ENCODE measurements around the gene DLEC1.

The DLEC1 gene

DNA sequence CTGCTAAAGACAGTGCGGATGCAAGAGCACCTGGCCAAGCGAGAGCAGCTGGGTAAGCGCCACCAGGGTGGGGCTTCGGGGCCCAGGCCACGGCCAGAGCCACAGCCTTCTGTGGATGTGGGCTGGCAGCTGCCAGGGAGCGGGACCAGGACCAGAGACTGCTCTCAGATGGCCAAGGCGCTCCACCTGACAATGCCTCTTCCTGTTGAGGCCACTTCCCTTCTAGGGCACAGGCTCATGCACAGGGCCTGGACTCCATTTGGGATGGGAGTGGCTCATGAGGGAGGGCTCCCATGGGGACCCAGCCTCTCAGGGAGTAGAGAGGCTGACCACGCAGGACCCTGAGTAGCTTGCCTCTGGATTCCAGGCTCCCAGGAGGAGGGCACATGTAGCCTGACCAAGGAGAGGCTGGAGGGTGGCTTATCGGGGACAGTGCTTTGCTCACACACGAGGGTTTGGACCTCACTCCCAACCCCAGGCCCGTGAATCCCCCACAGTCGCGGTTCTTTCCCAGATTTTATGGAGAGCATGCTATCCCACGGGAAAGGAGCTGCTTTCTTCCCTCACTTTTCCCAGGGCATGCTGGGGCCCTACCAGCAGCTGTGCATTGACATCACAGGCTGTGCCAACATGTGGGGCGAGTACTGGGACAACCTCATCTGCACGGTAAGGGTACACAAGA lies 72.8 kb downstream of the DLEC1 start:
- in situ Hi-C loops (cut with HindIII; ENCODE audit: low pct_ligation_motif_present, low sequenced_read_pairs), result no loop called here
- DNase-seq, result no peak
- TF ChIP-seq, protein P1, sequence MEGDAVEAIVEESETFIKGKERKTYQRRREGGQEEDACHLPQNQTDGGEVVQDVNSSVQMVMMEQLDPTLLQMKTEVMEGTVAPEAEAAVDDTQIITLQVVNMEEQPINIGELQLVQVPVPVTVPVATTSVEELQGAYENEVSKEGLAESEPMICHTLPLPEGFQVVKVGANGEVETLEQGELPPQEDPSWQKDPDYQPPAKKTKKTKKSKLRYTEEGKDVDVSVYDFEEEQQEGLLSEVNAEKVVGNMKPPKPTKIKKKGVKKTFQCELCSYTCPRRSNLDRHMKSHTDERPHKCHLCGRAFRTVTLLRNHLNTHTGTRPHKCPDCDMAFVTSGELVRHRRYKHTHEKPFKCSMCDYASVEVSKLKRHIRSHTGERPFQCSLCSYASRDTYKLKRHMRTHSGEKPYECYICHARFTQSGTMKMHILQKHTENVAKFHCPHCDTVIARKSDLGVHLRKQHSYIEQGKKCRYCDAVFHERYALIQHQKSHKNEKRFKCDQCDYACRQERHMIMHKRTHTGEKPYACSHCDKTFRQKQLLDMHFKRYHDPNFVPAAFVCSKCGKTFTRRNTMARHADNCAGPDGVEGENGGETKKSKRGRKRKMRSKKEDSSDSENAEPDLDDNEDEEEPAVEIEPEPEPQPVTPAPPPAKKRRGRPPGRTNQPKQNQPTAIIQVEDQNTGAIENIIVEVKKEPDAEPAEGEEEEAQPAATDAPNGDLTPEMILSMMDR (IDR thresholded peaks at IDR 0.05; ENCODE audit: low read depth, low read length, missing control alignments), result no peak
- Histone ChIP-seq H3K4me3 (ENCODE audit: low read depth, low read length) (no peak overlapping the region), H3K36me3 (replicated peaks) (no peaks in the 10 kb centered on the region), H3K27ac (no peak overlapping the region), H3K27me3 (replicated peaks) (no peaks in the 10 kb centered on the region)

DNA sequence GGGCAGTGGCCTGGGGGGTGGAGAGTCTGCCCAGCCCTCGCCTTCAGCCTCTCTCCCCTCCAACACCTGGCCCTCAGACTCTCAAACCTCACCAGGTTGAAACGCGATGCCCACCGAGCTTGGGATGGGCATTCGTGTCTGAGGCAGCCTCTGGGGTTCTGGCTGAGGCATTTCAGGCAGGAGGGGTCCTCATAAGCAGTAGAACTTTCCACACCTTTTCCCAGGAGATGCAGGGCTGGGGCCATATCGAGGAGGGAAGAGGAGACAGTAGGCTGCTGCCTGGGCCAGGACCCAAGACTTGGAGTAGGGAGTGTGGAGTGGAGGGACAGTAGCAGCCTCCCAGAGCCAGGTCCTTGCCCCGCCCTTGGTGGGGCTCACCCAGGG lies 73.4 kb downstream of the DLEC1 start:
- TF ChIP-seq, protein P1 (IDR thresholded peaks at IDR 0.05; ENCODE audit: low read depth, low read length, missing control alignments), result no peak
- no peaks in the 10 kb centered on the region for H3K36me3 ChIP-seq (replicated peaks)
- DNase-seq, result no peak
- no peak overlapping the region for H3K27ac ChIP-seq
- no peaks in the 10 kb centered on the region for H3K27me3 ChIP-seq (replicated peaks)
- in situ Hi-C loops (cut with HindIII; ENCODE audit: low pct_ligation_motif_present, low sequenced_read_pairs), result no loop called here
- H3K4me3 ChIP-seq (ENCODE audit: low read depth, low read length), result no peak overlapping the region

DNA sequence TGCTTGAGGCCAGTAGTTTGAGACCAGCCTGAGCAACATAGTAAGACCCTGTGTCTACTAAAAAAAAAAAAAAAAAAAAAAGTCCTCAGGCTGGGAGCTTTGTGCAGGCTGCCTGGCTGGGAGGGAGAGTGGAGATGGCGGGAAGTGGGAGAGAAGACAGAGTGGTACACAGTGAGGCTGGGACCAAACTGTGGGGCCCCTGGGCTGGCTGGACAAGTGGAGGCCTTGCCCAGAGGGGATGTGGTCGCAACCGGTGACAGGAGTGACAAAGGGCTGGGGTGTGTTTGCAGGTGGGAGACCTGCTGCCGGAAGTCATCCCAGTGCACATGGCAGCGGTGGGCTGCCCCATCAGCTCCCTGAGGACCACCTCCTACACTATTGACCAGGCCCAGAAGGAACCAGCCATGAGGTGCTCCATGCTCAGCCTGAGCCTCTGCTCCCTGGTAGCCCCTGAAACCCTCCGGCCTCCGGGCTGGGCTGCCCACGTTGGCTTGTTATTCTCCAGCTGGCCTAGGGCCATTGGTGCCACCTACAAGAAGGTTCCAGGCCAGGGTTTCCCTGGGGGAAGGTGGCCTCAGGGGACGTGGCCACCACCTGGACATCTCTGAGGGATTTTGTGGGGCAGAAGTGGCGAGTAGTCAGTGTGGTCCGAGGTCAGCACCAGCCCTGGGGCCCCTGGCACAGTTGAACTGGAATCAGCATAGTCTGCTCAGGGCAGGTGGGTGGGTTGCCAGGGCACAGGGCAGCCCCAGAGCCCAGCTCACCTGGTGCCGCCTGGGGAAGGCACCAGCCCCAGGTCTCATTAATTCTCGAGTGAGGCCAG lies 75.3 kb downstream of the DLEC1 start:
- no peaks in the 10 kb centered on the region for H3K27me3 ChIP-seq (replicated peaks)
- in situ Hi-C loops (cut with HindIII; ENCODE audit: low pct_ligation_motif_present, low sequenced_read_pairs), result no loop called here
- TF ChIP-seq, protein P1 (IDR thresholded peaks at IDR 0.05; ENCODE audit: low read depth, low read length, missing control alignments), result no peak
- no peak for DNase-seq
- no peak overlapping the region for H3K4me3 ChIP-seq (ENCODE audit: low read depth, low read length)
- no peaks in the 10 kb centered on the region for H3K36me3 ChIP-seq (replicated peaks)
- no peak overlapping the region for H3K27ac ChIP-seq

DNA sequence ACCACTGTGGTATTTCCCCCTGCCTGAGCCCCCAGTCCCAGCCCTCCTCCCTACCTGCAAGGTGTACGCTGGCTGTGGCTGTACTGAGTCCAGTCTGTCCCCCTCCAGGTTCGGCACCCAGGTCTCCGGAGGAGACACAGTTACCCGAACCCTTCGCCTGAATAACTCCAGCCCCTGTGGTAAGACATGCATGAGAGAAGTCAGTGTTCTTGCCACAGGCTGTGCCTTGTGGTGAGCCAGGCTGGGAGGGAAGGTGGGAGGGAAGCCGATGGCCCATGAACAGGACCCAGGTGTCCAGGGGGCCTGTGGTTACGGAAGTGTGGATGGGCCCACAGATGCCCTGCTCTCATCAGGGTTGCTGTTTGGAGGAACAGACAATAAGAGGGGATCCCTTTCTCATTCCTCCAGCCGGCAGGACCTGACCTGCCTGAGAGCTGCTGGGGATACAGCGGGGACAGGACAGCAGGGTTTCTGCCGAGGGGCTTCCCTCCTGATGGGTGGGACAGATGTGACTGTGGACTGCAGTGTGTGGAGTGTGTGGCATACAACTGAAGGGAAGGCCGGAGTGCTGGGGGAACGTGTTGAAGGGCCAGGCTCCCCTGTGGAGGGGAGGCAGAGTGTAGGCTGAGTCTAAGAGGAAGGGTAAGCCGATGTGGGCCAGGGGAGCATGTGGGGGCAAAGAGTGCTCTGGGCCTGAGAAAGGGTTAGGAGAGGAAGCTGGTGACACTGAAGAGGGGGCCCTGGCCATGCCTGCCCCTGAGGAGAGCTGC lies 76.1 kb downstream of the DLEC1 start:
- in situ Hi-C loops (cut with HindIII; ENCODE audit: low pct_ligation_motif_present, low sequenced_read_pairs), result no loop called here
- no peak for DNase-seq
- Histone ChIP-seq H3K27me3 (replicated peaks) (no peaks in the 10 kb centered on the region), H3K36me3 (replicated peaks) (no peaks in the 10 kb centered on the region), H3K27ac (no peak overlapping the region), H3K4me3 (ENCODE audit: low read depth, low read length) (no peak overlapping the region)
- TF ChIP-seq, protein P1 (IDR thresholded peaks at IDR 0.05; ENCODE audit: low read depth, low read length, missing control alignments), result no peak

DNA sequence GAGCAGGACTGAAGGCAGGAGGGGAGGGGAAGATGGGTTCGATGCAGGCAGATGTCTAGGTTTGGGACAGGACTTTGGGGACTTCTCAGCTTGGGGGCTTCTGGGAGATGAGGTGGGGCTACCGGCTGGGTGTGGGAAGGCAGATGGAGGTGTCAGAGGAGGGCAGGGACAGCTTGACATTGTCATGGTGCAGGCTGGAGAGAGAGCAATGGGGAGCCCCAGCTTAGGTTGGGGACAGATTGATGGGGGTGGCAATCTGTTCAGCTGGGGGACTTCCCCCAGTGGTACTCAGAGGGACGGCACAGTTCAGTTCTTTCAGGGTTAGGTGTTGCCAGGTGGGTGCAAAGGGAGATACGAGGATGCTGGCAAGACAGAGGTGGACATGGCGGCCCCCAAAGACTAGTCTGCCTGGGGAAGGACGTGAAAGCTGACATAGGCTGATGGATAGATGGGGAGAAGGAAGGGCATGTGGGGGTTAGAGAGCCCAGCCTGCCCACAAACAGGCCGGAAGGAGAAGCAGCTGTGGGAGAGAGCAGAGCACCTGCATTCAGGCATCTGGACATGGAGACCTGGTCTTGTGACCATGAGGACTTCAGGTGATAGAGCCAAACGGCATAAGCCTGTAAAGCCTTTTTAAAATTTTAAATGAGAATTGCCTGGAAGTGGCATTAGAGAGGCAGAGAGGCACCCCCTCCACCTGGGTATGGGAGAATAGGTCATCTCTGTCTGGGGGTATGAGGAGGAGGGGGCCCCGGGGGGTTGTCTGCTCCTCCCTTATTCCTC lies 76.8 kb downstream of the DLEC1 start:
- no peaks in the 10 kb centered on the region for H3K27me3 ChIP-seq (replicated peaks)
- no peak overlapping the region for H3K27ac ChIP-seq
- no peak overlapping the region for H3K4me3 ChIP-seq (ENCODE audit: low read depth, low read length)
- H3K36me3 ChIP-seq (replicated peaks), result no peaks in the 10 kb centered on the region
- TF ChIP-seq, protein P1 (IDR thresholded peaks at IDR 0.05; ENCODE audit: low read depth, low read length, missing control alignments), result no peak
- DNase-seq, result no peak
- in situ Hi-C loops (cut with HindIII; ENCODE audit: low pct_ligation_motif_present, low sequenced_read_pairs), result no loop called here

Measured in brain microvascular endothelial cell (primary cell).